MM.1S (cell line): ENCODE results near the gene ZSWIM4.
"Not testable (repeated sequence)": the region's sequence is repeated elsewhere in the genome, so short reads cannot be mapped to it uniquely, and the experiment has no call there.

Experiments used
- DNase-seq: peaks from one replicate; pipeline ENCODE4 v3.0.0-alpha.2; 2015
- H2AFZ ChIP-seq: fragments of 300-600 bp; sonication (generic); 2 replicates; pipeline ENCODE4 v1.6.0; 2016; ENCODE audit warnings: antibody characterized with exemption, low read length
- H3F3A ChIP-seq: fragments of 300-600 bp; sonication (generic); 2 replicates; pipeline ENCODE4 v1.6.1; 2016; ENCODE audit warnings: mild to moderate bottlenecking, antibody characterized with exemption, low read length, moderate library complexity, mixed read lengths; ENCODE audit not compliant: insufficient read depth
- H3K27ac ChIP-seq: fragments of 300-600 bp; sonication (generic); 2 replicates; pipeline ENCODE4 v1.5.1; 2016; ENCODE audit warnings: mild to moderate bottlenecking, low read length
- H3K27me3 ChIP-seq: fragments of 300-600 bp; sonication (generic); replicated peaks from 2 replicates; pipeline ENCODE4 v1.6.0; 2016; ENCODE audit warnings: low read length; ENCODE audit not compliant: insufficient read depth
- H3K36me3 ChIP-seq: fragments of 300-600 bp; sonication (generic); replicated peaks from 2 replicates; pipeline ENCODE4 v1.6.1; 2016; ENCODE audit warnings: mild to moderate bottlenecking, low read length, mixed read lengths; ENCODE audit not compliant: insufficient read depth
- H3K4me1 ChIP-seq: fragments of 300-600 bp; sonication (generic); 2 replicates; pipeline ENCODE4 v1.6.1; 2016; ENCODE audit warnings: low read length, mixed read lengths
- H3K4me2 ChIP-seq: fragments of 300-600 bp; sonication (generic); 2 replicates; pipeline ENCODE4 v1.6.0; 2016; ENCODE audit warnings: low read depth, low read length
- H3K4me3 ChIP-seq: fragments of 300-600 bp; sonication (generic); 2 replicates; pipeline ENCODE4 v1.5.1; 2016; ENCODE audit warnings: low read length, mixed read lengths
- H3K79me2 ChIP-seq: fragments of 300-600 bp; sonication (generic); 2 replicates; pipeline ENCODE4 v1.6.1; 2016; ENCODE audit warnings: mixed run types, low read length, mixed read lengths
- H3K9ac ChIP-seq: fragments of 300-600 bp; sonication (generic); 2 replicates; pipeline ENCODE4 v1.6.1; 2016; ENCODE audit warnings: low read length, mixed read lengths
- H3K9me2 ChIP-seq: fragments of 300-600 bp; sonication (generic); replicated peaks from 2 replicates; pipeline ENCODE4 v1.6.1; 2016; ENCODE audit warnings: mild to moderate bottlenecking, low read length, mixed read lengths; ENCODE audit not compliant: insufficient read depth
- H3K9me3 ChIP-seq: fragments of 300-600 bp; sonication (generic); replicated peaks from 2 replicates; pipeline ENCODE4 v1.6.1; 2016; ENCODE audit warnings: mild to moderate bottlenecking, low read length, mixed read lengths; ENCODE audit not compliant: insufficient read depth
- H4K20me1 ChIP-seq: fragments of 300-600 bp; sonication (generic); 2 replicates; pipeline ENCODE4 v1.6.1; 2016; ENCODE audit warnings: mild to moderate bottlenecking, low read length, moderate library complexity, mixed read lengths; ENCODE audit not compliant: insufficient read depth
- CTCF ChIP-seq: fragments of 300-600 bp; sonication (generic); IDR thresholded peaks from 2 replicates; pipeline ENCODE4 v1.5.1; 2016; ENCODE audit warnings: antibody characterized with exemption, low read length, mixed read lengths
- EZH2 ChIP-seq: fragments of 300-600 bp; sonication (generic); optimal IDR thresholded peaks from 2 replicates; pipeline ENCODE3; 2017; ENCODE audit warnings: low read depth, mild to moderate bottlenecking, antibody characterized with exemption, low read length, mixed read lengths
- EZH2phosphoT487 ChIP-seq: fragments of 300-600 bp; sonication (generic); IDR thresholded peaks from 2 replicates; pipeline ENCODE4 v1.6.1; 2018; ENCODE audit warnings: antibody characterized with exemption, low read length

Gene ZSWIM4

GRCh38 chr19:13751436-13751835, 43.8 kb upstream of the ZSWIM4 start:
- no peaks in the 10 kb centered on the region for H3K36me3 ChIP-seq
- DNase-seq: no peak
- H3K27ac ChIP-seq: no peak overlapping the region

GRCh38 chr19:13753622-13754021, 41.6 kb upstream of the ZSWIM4 start:
- H3K36me3 ChIP-seq, H3K4me3 ChIP-seq: not testable (repeated sequence)

More at GRCh38 chr19:13751436-13751835, 43.8 kb upstream of the ZSWIM4 start:
- H3F3A ChIP-seq: no peaks in the 10 kb centered on the region
- H3K79me2 ChIP-seq: peaks cover 14% of the 10 kb centered on the region
- H4K20me1 ChIP-seq: no peaks in the 10 kb centered on the region
- no peaks in the 10 kb centered on the region for H3K9me3 ChIP-seq
- H3K4me3 ChIP-seq: no peak overlapping the region
- H2AFZ ChIP-seq: no peak overlapping the region
- TF ChIP-seq EZH2phosphoT487 (no peak), EZH2 (no peak), CTCF (no peak)
- no peaks in the 10 kb centered on the region for H3K9me2 ChIP-seq
- no peaks in the 10 kb centered on the region; the same call in 1 of the 2 replicates for H3K27me3 ChIP-seq
- no peaks in the 10 kb centered on the region for H3K4me1 ChIP-seq
- no peak overlapping the region for H3K4me2 ChIP-seq
- H3K9ac ChIP-seq: no peak overlapping the region

GRCh38 chr19:13756210-13756609, 39.0 kb upstream of the ZSWIM4 start:
- Histone ChIP-seq H3K4me1 (no peaks in the 10 kb centered on the region), H3K79me2 (no peaks in the 10 kb centered on the region), H3K4me2 (no peak overlapping the region), H3F3A (no peaks in the 10 kb centered on the region), H2AFZ (no peak overlapping the region), H3K9ac (no peak overlapping the region), H3K27me3 (no peaks in the 10 kb centered on the region), H3K27ac (no peak overlapping the region), H3K36me3 (no peaks in the 10 kb centered on the region), H3K9me2 (no peaks in the 10 kb centered on the region), H3K9me3 (no peaks in the 10 kb centered on the region), H3K4me3 (no peak overlapping the region), H4K20me1 (no peaks in the 10 kb centered on the region)
- no peak for DNase-seq
- TF ChIP-seq EZH2phosphoT487: no peak
- TF ChIP-seq EZH2: no peak
- TF ChIP-seq CTCF: no peak

More at GRCh38 chr19:13753622-13754021, 41.6 kb upstream of the ZSWIM4 start:
- H2AFZ ChIP-seq, H3K9ac ChIP-seq, H3K9me3 ChIP-seq, H3K4me1 ChIP-seq, H4K20me1 ChIP-seq, H3K27me3 ChIP-seq, H3K27ac ChIP-seq, H3K4me2 ChIP-seq, H3K79me2 ChIP-seq, H3F3A ChIP-seq, H3K9me2 ChIP-seq, DNase-seq: not testable (repeated sequence)

GRCh38 chr19:13757805-13758772, 37.2 kb upstream of the ZSWIM4 start:
- H2AFZ ChIP-seq: no peak overlapping the region
- H3K79me2 ChIP-seq: no peaks in the 10 kb centered on the region
- H3K4me1 ChIP-seq: no peaks in the 10 kb centered on the region
- no peak overlapping the region for H3K27ac ChIP-seq
- DNase-seq: no peak
- no peaks in the 10 kb centered on the region for H3K36me3 ChIP-seq
- H4K20me1 ChIP-seq: no peaks in the 10 kb centered on the region
- H3K9me2 ChIP-seq: no peaks in the 10 kb centered on the region
- H3K9me3 ChIP-seq: no peaks in the 10 kb centered on the region
- H3F3A ChIP-seq: no peaks in the 10 kb centered on the region
- TF ChIP-seq EZH2 (no peak), EZH2phosphoT487 (no peak), CTCF (no peak)
- H3K27me3 ChIP-seq: no peaks in the 10 kb centered on the region
- no peak overlapping the region for H3K4me3 ChIP-seq
- H3K9ac ChIP-seq: no peak overlapping the region
- no peak overlapping the region for H3K4me2 ChIP-seq
